Neural progenitor cell (in vitro differentiated cells): ENCODE measurements around the gene CATSPER3.

Experiments
- CTCF ChIP-seq: fragments of 200-600 bp; sonication (generic); IDR thresholded peaks from 2 replicates; pipeline ENCODE4 v1.5.1; 2017; ENCODE audit warnings: antibody characterized with exemption, mild to moderate bottlenecking
- EZH2 ChIP-seq: fragments of 200-600 bp; sonication (generic); IDR thresholded peaks from 2 replicates; pipeline ENCODE4 v1.6.1; 2017; ENCODE audit warnings: antibody characterized with exemption, mild to moderate bottlenecking, moderate library complexity
- EZH2phosphoT487 ChIP-seq: fragments of 200-600 bp; sonication (generic); IDR thresholded peaks from 2 replicates; pipeline ENCODE4 v1.6.1; 2017; ENCODE audit warnings: antibody characterized with exemption

GRCh38 chr5:134976841-134977240, 9.1 kb downstream of the CATSPER3 start:
- TF ChIP-seq CTCF (no peak), EZH2phosphoT487 (no peak), EZH2 (no peak)
